Activated CD4-positive, alpha-beta T cell treated with anti-CD3 and anti-CD28 coated beads for 24 hours (primary cell): ENCODE data around the gene CHCHD6.

Experiments used
- DNase-seq, 2 donors: peaks; one replicate each; pipeline ENCODE4 v3.0.0-alpha.2; 2020; ENCODE audit warnings: low read depth in 2 of 2

Gene CHCHD6, protein sequence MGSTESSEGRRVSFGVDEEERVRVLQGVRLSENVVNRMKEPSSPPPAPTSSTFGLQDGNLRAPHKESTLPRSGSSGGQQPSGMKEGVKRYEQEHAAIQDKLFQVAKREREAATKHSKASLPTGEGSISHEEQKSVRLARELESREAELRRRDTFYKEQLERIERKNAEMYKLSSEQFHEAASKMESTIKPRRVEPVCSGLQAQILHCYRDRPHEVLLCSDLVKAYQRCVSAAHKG

DNA sequence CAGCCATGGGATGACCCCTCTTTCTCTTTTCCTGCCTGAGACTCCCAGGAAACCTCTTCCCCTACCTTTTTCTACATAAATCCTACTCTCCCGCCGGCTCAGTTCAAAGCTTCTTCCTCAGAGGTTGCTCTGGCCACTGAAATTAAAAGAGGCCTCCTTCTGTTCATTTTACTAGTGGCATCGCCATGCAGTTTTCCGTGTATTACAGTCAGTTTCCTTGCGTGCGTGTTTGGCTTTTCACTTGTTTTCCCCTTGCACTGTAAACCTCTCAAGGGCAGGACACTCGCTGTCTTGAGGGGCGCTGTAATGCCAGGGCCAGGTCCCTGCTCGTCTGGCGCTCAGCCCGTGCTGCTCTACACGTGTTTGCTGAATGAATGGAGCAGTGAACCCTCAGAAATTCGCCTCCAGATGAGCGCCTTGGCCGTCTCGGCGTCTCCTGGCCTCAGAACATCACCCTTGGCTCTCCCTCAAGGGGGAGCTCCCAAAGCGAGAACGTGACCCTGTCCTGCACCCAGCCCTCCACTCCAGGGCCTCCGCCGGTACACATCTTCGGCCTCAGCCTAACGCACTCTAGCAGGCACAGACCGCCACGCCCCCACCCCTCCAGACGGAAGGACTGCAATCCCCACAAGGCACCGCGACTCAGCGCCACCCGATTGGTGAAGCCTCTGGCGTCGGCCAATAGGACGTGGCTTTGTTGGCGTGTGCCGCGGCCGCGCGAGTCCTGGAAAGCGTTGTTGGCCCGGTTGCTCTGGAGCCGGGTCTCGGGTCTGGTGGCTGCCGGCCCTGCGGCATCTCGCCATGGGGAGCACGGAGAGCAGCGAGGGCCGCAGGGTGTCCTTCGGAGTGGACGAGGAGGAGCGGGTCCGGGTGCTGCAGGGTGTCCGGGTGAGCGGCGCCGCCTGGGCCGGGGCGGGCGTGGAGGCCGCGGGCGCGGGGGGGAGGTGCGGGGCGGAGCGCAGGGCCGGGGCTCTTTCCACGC lies at the start of gene CHCHD6:
CHCHD6 (plus strand) TSS at position 729 of the 982 bp plus-strand sequence; CDS start at position 802, 73 bp downstream.
- peak; percentile 94 to 98 for DNase-seq

DNA sequence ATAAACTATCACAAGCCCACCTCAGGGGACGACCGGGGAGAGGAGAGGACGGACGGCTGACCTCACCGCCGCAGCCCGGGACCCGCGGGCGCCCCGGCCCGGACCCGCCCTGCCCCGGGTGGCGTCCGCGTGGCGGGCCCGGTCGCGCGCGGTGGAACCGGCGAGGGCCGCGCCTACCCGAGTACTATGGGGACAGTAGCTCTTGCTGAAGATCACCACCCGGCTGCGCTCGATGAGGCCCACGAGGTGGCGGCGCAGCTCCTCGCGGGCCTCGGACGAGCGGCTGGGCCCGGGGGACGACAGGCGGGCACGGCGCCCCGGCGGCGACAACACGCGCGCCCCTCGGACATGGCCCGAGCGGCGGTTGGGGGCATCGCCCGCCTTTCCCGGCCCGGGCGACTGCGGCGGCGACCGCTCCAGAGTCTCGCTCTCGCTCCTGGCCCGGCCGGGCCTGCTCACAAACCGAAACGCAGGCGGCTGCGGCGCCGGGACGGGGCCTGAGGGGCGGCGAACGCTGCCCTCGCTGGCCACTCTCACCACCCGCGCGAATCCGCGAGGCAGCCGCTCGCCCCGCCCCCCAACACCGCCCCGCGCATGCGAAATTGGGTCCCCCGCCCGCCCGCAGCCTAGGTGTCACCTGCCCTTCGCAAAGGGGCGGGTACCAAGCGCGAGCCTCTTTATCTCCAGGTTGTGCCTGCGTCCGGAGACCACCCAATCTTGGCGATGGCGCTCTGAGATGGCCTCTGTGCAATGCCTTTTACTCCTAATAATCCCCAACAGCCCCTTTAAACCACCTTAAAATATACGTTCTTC lies 49.3 kb upstream of the CHCHD6 start, which contains the start of gene TXNRD3:
TXNRD3 (minus strand) TSS at position 554 of the 813 bp plus-strand sequence.
- DNase-seq, result peak; percentile 73 to 82

DNA sequence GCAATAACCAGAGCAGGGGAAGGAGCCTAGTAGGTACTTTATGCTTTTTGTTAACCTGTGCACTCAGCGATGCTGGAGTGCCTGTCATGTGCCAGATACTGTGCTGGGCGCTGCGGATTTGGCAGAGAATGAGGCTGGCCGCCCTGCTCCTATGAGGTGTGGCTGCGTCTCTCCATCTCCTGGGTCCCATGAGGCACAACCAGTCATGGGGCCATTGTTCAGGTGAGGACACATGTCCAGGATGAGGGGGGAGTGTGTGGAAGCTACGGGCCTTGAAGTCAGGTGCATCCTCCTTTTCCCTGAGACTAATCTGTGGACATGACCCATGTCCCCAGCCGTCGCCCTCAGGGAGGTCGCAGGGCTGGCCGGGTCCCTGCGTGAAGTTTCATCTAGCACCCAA lies 48.2 kb upstream of the CHCHD6 start:
- no peak for DNase-seq

DNA sequence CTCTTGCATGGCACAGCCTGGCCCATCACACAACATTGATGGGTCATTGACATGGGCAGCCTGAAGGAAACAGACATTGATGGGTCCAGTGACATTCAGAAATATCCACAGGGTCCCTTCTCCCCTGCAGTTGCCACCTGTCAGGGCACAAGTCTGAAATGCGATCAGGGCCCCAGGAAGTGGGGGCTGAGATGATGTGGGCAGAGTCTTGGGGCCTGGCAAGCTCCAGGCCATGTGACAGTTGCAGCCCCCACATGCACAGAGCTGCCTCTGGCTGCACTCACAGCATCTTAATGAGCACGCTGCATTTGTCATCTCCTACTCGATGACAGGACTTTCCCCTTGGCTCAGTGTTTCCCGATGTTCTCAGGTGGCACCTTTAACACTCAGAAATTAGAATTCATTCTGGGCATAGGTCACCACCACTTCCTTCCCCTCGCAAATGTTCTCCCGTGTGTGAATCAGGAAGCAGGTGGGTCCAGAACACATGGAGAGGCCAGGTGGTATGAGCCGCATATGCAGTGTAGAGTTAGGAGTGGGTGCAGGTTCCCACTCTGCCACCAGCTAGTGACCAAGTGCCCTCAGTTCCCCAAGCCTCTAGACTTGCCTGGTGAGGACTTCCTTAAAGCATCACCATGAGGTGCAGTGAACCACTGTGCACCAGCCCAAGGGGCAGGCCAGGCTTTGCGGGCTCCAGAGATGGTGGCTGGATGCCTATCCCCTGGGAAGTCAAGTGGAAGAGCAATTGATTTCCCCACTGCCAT lies 47.5 kb upstream of the CHCHD6 start:
- no peak for DNase-seq

DNA sequence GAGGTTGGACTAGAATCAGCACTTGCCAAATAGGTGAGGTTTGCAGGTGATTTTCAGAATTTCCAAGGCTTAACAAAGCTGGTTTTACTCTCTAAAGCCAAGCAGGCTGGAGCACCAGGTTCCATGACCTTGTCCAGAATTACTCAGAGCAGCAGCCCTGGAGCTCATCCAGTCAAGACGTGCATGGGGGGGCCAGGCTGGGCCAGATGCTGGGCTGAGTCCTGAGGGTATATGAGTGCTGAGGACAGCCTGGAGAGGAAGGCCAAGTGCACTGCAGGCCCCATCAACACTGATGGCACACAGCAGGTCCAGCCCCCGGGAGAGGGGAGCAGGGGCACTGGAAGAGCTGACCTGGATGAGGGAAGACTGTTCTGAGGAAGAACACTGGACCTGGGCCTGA lies 46.1 kb upstream of the CHCHD6 start:
- DNase-seq, result no peak

DNA sequence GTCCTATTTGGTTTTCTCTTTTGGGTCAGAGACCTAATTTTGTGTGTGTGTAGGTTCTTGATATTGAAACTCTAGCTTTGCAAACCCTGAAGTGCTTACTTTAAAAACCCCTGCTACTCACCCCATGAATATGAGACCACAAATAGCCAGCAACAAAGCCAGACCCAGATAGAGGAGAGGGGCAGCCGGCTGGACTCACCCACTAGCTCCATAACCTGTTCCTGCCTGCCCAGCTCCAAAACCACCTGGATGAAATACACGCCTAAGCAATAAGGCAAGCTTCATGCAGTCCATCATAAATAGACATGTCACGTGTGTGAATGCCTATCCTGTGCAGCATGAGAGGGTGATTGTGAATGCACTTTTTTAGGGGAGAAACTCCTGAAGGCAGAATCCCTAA lies 45.5 kb upstream of the CHCHD6 start:
- no peak for DNase-seq

DNA sequence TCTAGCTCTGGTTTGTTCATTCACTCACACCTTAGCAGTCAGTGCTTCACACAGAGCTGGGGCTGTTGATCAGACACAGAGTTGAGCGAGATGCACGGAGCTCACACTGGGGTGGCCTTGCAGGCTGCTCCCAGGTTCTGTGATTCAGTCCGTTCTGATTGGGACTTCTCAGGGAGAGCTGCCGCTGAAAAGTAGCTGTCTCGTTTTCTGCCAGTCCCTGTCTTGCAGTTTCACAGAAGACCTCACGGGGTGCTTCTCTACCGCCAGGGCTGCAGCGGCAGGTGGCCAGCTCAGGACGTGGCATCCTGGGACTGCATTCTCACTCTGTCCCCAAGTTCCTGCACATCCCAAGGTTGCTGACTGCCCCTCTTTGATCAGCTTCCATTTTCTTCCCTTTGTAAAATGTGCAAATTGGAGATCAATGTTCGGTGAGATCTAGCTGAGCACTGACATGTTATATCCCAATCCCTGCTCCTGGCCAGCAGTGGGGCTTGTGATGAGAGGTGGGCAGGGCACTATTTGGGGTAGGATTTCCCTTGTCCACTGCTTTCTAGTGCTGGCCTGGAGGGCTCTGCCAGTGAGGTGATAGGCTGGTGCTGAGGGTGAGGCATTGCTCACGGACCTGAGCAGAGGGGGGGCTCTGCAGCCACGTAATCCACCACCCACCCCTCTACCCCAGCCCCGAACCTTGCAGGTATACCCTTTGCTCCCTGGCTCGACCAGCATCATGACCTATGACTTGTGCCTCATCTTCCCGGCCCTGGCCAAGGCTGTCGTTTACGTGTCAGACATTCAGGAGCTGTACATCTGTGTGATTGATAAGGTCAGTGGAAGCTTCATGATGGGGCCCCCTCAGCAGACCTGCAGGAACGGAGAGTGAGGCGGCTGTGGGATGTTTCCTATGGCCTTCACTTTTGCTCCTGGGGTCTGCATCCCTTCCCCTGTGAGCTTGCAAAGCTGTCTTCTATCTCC lies 43.8 kb upstream of the CHCHD6 start:
- DNase-seq, result no peak

DNA sequence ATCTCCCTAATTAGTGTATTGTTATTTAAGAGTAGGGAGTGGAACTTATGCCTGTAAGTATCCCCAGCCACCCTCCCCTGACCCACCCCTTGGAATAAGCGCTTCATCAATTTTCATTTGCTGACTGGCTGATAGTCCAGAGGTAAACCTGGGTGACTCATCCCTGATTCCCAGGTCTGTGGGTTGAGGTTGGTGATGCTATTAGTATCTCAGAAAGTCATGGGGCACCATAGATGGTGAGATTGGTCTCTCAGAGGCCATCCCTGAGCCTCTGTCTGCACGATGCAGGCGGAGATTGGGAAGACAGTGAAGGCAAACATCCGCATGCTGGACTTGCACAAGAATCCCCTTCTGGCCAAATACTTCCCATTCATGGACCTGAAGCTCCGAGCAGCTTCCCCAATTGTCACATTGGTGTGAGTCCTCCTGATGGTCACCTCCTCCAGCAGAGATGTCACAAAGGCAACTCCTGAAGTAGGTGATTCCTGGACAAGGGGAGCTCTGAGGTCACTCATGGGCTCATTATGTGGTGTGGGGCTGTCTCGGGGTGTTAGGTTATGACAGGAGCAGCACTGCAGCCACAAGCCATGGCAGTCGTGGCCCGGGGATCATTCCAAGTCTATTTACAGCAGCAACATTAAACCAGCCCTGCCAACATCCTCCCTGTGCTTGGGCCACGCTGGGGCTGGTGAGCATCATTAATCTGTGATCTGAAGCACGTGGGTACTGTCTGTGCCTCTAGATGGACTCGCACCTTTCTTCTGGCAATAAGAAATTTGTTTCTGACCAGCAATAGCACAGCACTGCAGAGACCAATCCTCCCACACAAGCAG lies 42.3 kb upstream of the CHCHD6 start:
- DNase-seq, result no peak

DNA sequence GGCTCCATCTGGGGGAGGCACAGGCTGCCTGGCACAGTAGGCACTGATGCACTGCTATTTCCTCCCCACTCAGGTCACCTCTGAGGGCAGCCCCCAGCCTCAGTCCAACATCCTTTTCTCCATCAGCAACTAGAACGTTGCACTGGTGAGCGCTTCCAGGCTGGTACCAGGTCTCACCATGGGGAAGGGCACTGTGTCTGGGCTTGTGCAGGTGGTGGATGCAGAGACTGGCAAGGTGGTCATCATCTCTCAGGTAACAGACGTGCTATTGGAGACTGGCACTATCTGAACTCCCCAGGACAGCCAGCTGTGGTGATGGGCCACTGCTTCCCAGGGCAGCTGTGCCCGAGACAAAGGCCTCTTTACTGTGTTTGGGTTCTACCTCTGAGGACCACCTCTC lies 40.8 kb upstream of the CHCHD6 start:
- DNase-seq, result no peak

DNA sequence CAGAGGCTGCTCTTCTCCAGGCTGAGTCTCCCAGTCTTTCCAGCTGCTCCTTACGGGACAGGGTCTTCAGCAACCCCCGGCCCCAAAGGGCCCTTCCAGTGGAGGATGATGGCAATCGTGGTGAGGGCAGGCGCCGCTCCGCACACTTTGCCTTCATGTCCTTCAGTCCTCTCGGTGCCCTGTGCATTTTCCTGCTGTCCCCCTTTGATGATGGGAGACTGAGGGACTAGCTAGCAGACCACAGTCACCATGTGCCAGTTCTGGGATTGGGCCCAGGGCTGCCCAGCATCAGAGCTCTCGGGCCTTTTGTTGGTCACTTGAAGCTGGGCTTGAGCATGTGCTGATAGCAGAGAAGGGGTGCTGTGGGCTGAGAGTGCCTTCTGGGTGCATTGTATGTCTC lies 40.3 kb upstream of the CHCHD6 start:
- no peak for DNase-seq

DNA sequence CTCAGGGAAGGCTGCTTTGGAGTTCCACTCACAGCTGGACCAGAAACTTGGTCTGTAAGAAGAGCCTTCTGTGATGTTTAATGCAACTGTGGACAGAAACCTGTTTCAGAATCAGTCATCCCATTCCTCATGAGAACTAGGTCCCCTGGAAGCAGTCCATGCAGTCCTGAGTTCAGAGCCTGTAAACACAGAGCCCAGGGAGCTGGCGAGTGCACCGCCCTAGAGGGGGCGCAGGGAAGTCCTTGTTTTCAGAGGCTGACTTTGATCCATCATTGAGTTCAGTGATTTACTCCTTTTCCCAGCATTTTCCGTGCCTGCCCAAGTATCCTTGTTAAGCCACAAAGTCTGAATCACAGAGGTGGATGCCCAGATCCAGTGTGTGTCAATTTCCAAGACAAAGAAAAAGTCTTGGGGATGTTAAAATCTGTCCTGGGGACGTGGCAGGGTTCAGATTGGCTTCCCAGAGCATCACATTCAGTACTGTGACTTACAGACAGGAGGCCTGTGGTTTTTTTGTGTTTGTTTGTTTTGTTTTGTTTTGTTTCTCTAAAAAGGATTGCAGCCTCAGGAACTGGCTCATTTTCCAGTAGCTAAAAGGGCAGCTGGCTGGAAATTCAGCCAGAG lies 39.3 kb upstream of the CHCHD6 start:
- DNase-seq, result no peak

DNA sequence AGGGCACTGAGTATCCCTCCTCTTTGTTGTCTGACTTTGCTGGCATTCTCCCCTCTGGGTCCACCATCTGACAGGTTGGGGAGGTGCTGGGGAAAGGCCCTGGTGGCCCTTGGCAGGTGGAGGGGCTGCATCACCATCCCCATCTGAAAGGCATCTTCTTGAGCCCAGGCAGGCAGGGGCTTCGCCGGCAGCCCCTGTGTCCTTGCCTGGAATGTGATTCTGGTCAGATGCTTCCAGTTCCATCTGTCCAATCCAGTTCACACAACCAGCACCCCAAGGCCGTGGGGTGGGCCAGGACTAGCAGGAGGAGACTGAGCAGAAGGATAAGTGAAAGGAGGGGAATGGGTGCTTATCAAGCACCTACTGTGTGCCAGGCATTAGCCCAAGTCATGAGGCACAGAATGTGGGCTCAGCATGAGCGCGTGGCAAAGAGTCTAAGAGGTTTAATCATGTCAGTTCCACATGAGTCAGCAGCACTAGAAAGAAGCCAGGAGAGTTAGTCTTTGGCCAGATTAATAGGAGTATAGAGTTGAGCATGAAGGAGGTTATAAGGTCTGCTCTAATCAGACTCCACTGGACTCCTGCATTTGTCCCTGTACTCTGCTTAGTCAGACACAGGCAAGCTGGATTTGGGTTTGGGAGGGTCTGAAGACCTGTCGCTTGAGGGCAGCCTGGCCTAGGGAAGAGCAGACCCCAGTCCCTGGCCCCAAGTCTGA lies 38.7 kb upstream of the CHCHD6 start:
- no peak for DNase-seq

DNA sequence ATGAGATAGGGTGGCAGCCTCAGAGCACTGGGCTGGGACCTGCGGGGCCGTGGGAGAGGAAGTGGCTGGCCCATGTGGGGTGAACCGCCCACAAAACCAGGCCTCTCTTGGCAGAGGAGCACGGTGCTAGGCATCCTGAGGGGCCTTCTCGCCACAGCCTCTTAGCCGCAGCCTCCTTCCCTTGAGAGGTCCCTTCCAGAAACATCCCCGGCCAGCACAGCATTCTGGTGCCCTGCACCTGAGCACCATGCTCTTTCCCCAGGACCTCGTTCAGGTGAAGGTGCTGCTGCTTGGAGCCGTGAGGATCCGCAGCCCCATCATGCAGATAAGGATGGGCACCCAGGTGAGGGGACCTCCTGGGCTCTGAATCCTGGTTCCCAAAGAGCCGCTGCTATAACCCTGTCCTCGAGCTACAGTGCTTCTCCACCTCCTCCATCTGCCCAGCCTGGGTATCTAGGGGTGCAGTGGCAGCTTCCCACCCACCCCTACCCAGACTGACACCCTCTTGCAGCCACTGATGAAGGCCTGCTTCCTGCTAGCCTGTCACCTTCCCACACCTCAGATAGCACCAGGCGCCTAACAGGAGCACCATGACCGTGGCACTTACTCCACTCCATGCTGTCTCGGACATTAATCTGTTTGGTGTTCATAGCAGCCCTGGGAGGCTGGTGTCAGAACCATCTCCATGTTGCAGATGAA lies 37.9 kb upstream of the CHCHD6 start:
- no peak for DNase-seq

DNA sequence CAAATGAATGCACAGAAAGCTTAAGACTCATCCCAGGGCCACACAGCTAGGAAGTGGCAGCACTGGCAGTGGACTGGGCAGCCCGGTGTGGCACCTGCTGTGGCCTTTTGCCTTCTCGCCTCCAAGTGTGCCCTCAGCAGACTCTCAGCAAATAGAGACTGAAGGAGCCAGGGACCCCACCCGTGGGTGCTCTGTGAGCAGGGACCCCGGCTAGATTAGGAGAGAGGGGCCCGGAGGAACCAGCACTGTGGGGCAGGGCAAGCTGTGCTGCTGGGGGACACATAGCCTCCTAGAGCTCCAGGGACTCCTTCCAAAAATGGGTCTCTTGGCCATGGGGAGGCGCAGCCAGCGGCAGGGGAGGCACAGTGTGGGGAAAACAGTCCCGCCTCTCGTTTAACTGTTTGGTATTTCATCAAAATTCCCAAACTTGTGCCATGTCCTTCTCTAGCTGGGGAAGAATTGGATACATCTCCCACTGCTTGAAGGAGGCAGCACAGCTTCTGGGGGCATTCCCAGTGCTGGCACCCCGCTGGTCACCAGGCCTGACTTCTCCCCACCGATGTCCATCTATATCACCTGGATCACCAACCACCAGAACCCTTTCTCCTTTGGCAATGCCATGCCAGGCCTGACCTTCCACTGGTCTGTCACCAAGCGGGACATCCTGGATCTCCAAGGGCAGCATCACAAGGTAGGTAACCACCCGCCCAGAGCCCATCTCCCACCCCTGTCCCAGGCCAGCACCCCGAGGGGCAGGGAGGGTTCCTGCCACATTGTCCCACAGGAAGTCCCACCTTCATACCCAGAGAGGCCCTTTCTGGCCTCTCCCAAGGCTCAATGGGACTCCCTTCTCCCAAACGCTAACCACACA lies 37.1 kb upstream of the CHCHD6 start:
- no peak for DNase-seq

DNA sequence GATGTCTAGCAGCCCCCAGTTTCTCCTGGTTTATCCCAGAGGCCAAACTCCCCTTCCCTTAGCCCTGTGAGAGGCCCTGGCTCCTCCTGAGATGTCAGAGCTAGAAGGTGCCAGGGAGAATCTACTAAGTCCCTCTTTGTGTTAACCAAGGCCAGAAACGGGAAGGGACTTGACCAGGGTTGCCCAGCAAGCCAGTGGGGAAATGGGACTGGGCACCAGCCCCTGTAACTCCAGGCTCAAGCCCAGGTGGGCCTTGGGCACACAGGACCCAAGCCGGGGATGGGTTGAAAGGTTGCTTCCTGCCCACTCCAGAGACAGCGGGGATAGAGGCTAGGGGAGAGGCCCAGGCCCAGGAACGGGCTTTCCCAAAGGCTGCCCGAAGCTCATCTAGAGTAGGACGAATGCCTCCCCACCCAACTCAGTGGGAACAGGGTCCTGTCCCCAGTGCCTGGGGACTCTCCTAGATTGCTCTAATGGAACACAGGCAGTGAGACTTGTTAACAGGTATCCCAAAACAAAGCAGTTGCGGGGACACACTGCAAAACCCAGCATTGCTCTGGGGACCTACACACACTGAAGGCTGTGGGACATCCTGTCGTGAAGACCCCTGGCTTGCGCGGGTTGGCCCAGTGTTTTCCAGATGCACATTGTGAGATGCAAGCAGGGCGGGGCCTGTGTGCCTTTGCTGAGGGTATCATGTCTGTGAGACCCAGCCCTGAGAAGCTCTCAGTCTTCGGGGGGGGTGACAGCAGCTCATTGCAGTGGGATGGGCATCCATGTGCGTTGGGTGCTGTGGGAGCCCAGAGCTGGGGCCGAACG lies 36.2 kb upstream of the CHCHD6 start:
- DNase-seq, result no peak
